Vagina (tissue), 2 donors: ENCODE data around the gene ZNF790.

Experiments
- CTCF ChIP-seq, 3 experiments: fragments of 450-650 bp in 2 of 3; fragments of 200-600 bp in 1 of 3; sonication (generic) in 1 of 3; IDR thresholded peaks; one replicate each; pipeline ENCODE4 v1.5.1; 2017 to 2019; ENCODE audit warnings: antibody characterized with exemption in 3 of 3, mild to moderate bottlenecking in 2 of 3, moderate library complexity in 2 of 3
- POLR2A ChIP-seq, 2 donors: fragments of 450-650 bp; IDR thresholded peaks; one replicate each; pipeline ENCODE4 v1.6.1; 2017; ENCODE audit warnings: antibody characterized with exemption in 2 of 2, mild to moderate bottlenecking in 2 of 2, moderate library complexity in 2 of 2
- POLR2AphosphoS5 ChIP-seq, 2 donors: sonication (generic); formaldehyde crosslinking; IDR thresholded peaks; one replicate each; pipeline ENCODE4 v1.9.0; 2017; ENCODE audit warnings: antibody characterized with exemption in 2 of 2, mild to moderate bottlenecking in 2 of 2, low read depth in 1 of 2; ENCODE audit not compliant: insufficient read depth in 1 of 2

GRCh38 chr19:36772311-36773222, 65.6 kb downstream of the ZNF790 start, which contains the start of gene ZNF850:
- no peak for TF ChIP-seq CTCF (IDR thresholded peaks at IDR 0.05)
- no peak for TF ChIP-seq POLR2A (IDR thresholded peaks at IDR 0.05)
- peak; percentile 87 to 97 for TF ChIP-seq POLR2AphosphoS5 (IDR thresholded peaks at IDR 0.05; ENCODE audit: insufficient read depth in 1 of 2, low read depth in 1 of 2)
